DMS 273 (cell line): Measurements from ENCODE around the gene ARHGAP15.
A peak's percentile ranks its signal among the peaks of the same experiment; 100 is the strongest.

Source experiments
- DNase-seq: peaks from one replicate; lab custom pipeline; 2025; ENCODE audit not compliant: unreplicated experiment; lab: John Stamatoyannopoulos, UW

ARHGAP15 gene

DNA sequence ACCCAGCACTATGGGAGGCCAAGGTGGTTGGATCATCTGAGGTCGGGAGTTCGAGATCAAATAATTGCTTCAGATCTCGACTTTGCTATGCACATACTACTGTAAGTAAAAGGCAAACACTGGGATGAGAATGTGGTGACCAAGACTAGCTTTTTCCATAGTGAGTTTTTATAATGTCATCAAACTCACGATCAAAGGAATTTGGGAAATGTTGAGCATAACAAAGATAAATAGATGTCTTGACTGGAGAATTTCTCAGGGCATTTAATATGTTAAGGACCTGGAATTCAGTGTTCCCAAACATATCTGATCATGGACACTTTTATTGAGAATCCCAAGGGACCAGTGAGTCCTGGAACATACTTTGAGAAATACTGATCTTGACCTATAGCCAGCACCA, 205.6 kb downstream of the ARHGAP15 start:
- no peak for DNase-seq

GRCh38 chr2:143336719-143337210, 207.5 kb downstream of the ARHGAP15 start:
- no peak for DNase-seq

DNA sequence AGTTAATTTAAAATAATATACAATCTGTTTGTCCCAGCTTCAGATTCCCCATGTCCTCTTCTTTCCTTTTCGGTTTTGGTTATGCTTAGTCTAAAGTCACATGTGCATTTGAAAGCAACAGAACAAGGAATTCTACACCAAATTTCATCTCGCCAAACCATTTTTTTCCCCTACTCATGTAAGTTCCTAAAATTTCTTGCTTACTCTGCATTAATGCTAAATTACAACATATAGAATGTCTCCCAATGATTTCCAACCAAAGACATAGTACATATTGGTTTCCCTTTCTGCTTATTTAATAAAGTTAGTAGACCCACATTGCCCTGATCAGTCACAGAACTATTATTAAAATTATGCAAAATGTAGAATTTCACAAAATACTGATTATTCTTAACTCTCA, 212.3 kb downstream of the ARHGAP15 start:
- DNase-seq: no peak

- no peak for DNase-seq
These were observed 215.6 kb downstream of the ARHGAP15 start for GRCh38 chr2:143344780-143345179.

DNA sequence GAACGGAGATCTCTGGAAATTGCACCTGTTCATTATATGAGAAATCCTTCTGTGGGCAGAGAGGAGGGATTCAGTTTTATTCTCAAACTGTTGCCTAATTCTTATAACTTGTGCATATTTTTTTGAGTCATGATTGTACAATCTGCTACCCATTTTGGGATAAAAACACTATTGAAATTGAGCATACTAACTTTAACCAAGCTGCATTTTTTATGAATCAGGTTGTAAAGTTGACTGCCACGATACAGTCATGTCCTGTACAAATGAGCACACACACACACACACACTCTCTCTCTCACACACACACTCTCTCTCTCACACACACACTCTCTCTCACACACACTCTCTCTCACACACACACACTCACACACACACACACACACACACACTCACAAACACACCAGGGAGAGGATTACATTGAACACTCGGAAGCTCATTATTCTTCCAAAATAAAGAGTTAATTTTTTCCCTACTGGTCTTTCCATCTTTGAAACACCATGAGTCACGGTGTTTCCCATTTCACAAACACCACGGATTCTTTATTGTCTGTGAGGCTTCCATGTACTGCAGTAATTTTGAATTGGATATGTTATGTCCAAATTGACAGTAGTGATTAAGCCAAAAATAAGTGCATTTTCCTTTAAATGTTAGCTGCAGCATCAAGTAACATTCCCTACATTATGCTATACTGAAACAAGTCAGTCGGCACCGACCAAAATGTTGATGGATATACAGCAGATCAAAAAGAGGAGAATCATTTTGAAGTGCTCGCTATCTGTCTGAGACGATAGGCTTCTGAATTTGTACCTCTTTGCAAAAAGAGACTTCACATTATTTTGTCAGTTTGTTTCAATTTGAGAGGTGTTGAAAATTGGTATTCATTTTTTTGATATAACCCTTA, 216.9 kb downstream of the ARHGAP15 start:
- DNase-seq: no peak

DNA sequence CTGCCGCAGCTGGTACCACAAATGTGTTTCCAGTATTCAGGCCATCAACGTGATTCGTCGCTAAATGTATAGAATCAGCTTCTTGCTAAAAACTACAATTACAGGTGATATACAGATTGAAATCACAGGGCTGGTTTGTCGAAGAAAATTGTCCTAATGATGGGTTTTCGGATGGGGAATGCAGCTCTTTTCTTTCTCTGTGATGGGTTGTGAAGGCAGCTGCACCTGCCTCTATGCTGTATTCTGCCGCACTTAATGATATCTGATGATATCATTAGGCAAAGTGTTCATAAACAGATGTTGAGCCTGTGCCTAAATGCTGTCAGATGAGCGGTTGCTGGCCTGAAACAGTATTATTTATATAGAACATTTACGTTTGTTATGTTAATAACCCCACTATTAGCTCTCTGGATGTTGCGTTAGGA, 218.1 kb downstream of the ARHGAP15 start:
- peak; percentile 8 for DNase-seq

DNA sequence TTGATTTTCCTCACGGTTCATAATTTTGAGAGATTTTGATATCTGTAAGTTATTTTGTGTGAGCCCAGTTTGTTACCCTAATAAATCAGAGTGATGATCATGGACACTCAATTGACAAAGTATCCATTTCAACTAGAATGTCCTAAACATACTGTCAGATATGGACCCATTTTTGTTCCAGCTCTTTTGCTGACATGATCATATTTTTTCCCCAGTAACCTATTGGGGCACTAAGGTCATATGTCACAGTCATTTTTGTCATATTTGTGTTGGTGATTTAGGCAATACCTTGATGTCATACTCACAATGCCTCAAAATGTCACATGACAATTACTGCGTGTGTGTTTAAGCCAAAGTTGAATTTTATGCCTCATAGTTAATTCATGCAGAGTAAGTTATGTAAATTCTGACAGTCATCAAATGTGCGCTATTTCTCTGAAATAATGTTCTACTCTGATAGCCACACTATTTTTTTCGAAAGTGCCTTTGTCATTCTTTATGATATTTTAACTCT, 218.7 kb downstream of the ARHGAP15 start:
- no peak for DNase-seq

GRCh38 chr2:143354050-143354750, 225.0 kb downstream of the ARHGAP15 start:
- no peak for DNase-seq

GRCh38 chr2:143355870-143356269, 226.7 kb downstream of the ARHGAP15 start:
- no peak for DNase-seq

DNA sequence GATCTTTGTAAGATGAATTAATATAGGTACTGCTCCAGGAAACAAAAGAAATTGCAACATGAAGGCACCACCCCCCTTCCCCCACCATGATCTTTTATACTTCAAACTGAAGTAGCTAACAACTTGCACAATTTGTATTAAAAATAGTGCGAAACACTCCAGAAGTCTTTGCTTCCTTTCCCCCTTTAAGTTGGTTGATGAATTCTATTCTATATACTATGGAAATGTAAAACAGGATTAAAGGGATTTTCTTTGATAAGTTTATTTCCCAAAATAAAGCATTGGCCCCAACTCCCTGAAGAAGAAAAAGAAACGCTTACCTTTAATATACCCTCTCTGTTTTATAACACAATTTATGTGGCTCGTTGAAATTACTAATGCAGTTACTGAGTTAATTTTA, 227.1 kb downstream of the ARHGAP15 start:
- no peak for DNase-seq

DNA sequence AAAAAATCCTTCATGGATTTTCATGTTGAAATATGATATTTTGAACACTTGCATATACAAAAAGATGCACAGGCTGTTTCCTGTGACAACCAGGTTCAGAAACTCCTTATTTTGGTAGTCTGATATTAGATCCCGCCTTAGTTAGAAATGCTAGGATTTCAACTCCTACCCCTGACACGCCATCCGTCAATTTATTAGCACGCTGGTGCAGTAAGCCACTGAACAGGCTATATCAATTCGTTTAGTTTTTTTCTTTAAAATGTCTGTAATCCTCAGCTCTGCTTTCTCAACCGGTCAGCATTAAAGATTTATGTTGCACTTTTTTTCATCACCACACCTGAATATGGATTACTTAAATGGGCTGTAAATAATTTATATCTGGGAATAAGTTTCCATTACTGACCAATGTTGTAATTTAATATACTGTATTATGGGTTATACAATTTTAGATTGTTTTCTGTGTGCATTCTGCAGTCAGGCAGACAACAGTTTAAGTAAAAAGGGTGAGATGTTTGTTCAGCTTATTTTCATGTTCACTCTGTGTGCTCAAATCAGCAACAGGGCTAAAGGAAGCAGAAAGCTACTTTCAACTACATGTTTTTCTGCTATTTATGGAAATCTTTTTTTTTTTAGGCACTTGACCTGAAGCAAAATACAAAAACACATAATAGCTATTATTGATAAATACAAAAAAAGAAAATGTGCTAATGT, 227.7 kb downstream of the ARHGAP15 start:
- DNase-seq: no peak

DNA sequence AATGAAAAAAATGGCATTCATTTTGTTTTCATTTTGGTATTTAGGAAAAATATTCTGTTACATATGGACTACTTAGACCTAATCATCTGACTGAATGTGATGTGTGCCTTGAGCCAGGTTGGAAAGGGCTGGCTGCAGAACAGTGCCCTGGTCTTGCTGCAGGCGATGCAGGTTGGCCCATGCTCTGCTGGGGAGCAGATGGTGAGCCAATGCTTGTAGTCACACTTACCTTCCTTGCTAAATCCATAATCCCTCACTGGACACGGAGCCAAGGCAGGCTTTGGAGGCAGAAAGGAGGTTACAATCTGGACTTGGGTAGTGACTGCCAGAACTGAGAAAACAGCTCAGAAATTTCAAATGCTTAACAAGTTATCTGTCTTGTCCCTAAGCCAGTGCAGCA, 228.7 kb downstream of the ARHGAP15 start:
- DNase-seq: peak; percentile 94

DNA sequence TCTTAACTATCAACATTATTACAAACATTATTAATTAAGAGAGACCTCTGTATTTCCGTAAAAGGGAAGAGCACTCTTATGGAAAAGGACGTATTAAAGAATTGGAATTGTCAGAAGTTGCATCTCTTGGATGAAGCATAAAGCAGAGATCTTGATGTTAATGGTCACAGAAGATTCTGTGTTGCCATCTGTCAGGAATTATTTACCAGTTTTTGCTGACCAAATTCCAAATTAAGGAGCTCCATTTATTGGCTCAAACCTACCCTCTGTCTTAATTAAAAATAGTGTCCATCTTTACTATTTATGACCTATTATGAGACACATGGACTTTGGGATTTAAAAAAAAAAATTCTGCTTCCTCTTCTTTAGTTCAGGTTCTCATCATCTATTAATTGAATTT, 232.1 kb downstream of the ARHGAP15 start:
- DNase-seq: no peak

- DNase-seq: no peak
These were observed 242.4 kb downstream of the ARHGAP15 start for GRCh38 chr2:143371616-143372015.

- no peak for DNase-seq
These were observed 246.2 kb downstream of the ARHGAP15 start for GRCh38 chr2:143375384-143375880.

GRCh38 chr2:143378996-143379395, 249.8 kb downstream of the ARHGAP15 start:
- DNase-seq: no peak

GRCh38 chr2:143379955-143380354, 250.7 kb downstream of the ARHGAP15 start:
- DNase-seq: no peak

- DNase-seq: no peak
These were observed 253.4 kb downstream of the ARHGAP15 start for GRCh38 chr2:143382573-143382972.

GRCh38 chr2:143383016-143383415, 253.8 kb downstream of the ARHGAP15 start:
- DNase-seq: no peak

DNA sequence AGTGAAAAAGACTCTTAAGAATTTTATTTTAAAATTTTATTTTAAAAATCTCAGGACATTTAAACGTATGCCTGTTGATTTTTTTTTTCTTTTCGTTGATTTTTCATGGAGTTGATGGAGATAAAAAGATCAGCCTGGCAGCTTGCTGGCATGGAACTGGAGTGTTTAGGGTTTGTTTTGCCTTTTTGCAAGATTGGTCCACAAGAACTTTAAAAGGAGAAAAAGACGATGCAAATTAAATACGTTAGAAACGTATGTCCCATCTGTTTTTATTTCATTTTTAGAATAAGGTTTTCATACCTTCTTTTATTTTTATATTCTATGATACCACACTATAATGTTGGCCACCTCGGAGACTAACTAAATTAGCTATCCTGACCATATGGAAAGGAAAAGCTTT, 254.9 kb downstream of the ARHGAP15 start:
- DNase-seq: no peak

GRCh38 chr2:143390171-143390570, 261.0 kb downstream of the ARHGAP15 start:
- peak; percentile 3 for DNase-seq
